Endothelial cell of umbilical vein (primary cell): ENCODE results near the gene CDH23. TPM values are rescaled to one million over a fixed set of nuclear protein-coding genes. Genes with fewer than 3 reads are reported as not detected.

ENCODE experiments used
- BruUV-seq: library from RNA; stranded (reverse); fragments of 400-500 nt; replicated peaks from 2 replicates; lab custom pipeline; 2021; lab: Mats Ljungman, UMichigan
- CTCF ChIA-PET: fragments of 300-600, 350-600 bp; sonication (Branson Sonifier 250); formaldehyde crosslinking; loops from one replicate; lab custom pipeline; 2021; ENCODE audit warnings: antibody characterized with exemption, inconsistent platforms; lab: Charles Lee
- POLR2A ChIA-PET: fragments of 300-600, 350-600 bp; sonication (Branson Sonifier 250); formaldehyde crosslinking; loops from one replicate; lab custom pipeline; 2021; ENCODE audit warnings: antibody characterized with exemption, inconsistent platforms; lab: Charles Lee
- DNase-seq: peaks from one replicate; pipeline ENCODE4 v3.0.0-alpha.2; 2011; ENCODE audit warnings: low read depth, low spot score
- FAIRE-seq: peaks from 2 replicates; lab custom pipeline; 2011; peaks lifted over from hg19 to GRCh38; lab: Jason Lieb, UNC
- H2AFZ ChIP-seq: 2 replicates; pipeline ENCODE4 v1.6.0; 2012; ENCODE audit warnings: low read depth, low read length, control low read depth, inconsistent platforms
- H3K27ac ChIP-seq: 2 replicates; pipeline ENCODE4 v1.5.1; 2011; ENCODE audit warnings: low read depth, mild to moderate bottlenecking, control low read depth, low read length, moderate library complexity; ENCODE audit not compliant: insufficient read depth
- H3K27me3 ChIP-seq, 2 experiments: 2 replicates each; pipeline versions ENCODE4 v1.6.0 to v1.6.1; 2011; ENCODE audit warnings: low read length in 2 of 2, mixed read lengths in 1 of 2; ENCODE audit not compliant: control insufficient read depth in 2 of 2, insufficient read depth in 2 of 2
- H3K36me3 ChIP-seq, 2 experiments: 2 replicates in 1 of 2; 3 replicates in 1 of 2; pipeline ENCODE4 v1.5.1; 2011; ENCODE audit warnings: low read length in 2 of 2, mild to moderate bottlenecking in 1 of 2, moderate library complexity in 1 of 2; ENCODE audit not compliant: control insufficient read depth in 2 of 2, insufficient read depth in 2 of 2; ENCODE audit errors: extremely low read depth in 1 of 2
- H3K4me1 ChIP-seq: 3 replicates; pipeline ENCODE4 v1.5.1; 2011; ENCODE audit warnings: mild to moderate bottlenecking, low read length; ENCODE audit not compliant: control insufficient read depth, insufficient read depth; ENCODE audit errors: extremely low read depth
- H3K4me2 ChIP-seq: 2 replicates; pipeline ENCODE4 v1.6.1; 2011; ENCODE audit warnings: low read length, control low read depth, mixed read lengths; ENCODE audit not compliant: insufficient read depth
- H3K4me3 ChIP-seq, 3 experiments: fragments of 200-600 bp in 1 of 3; sonication (generic), shearing (Covaris generic) in 1 of 3; replicated peaks in 1 of 3; 2 replicates each; pipeline ENCODE4 v1.5.1; 2011 to 2016; ENCODE audit warnings: control low read depth in 3 of 3, low read length in 3 of 3, mild to moderate bottlenecking in 2 of 3, inconsistent platforms in 1 of 3, low read depth in 1 of 3, moderate library complexity in 1 of 3; ENCODE audit not compliant: insufficient read depth in 1 of 3
- H3K79me2 ChIP-seq: 2 replicates; pipeline ENCODE4 v1.6.0; 2012; ENCODE audit warnings: low read length, inconsistent platforms; ENCODE audit not compliant: control insufficient read depth, insufficient read depth
- H3K9ac ChIP-seq: replicated peaks from 2 replicates; pipeline ENCODE3; 2011; ENCODE audit warnings: low read length, control low read depth; ENCODE audit not compliant: insufficient read depth; ENCODE audit errors: extremely low read depth
- H3K9me1 ChIP-seq: replicated peaks from 3 replicates; pipeline ENCODE4 v1.6.0; 2011; ENCODE audit warnings: mild to moderate bottlenecking, low read length; ENCODE audit not compliant: control insufficient read depth, insufficient read depth; ENCODE audit errors: extremely low read depth
- H3K9me3 ChIP-seq: replicated peaks from 2 replicates; pipeline ENCODE4 v1.5.1; 2012; ENCODE audit warnings: low read length, inconsistent platforms; ENCODE audit not compliant: control insufficient read depth, insufficient read depth
- H4K20me1 ChIP-seq: replicated peaks from 2 replicates; pipeline ENCODE3; 2011; ENCODE audit warnings: mild to moderate bottlenecking, low read length; ENCODE audit not compliant: control insufficient read depth, insufficient read depth; ENCODE audit errors: extremely low read depth
- JUN ChIP-seq: IDR thresholded peaks from 2 replicates; pipeline ENCODE4 v1.6.1; 2011; ENCODE audit warnings: borderline replicate concordance, low read depth; ENCODE audit not compliant: insufficient read length, insufficient read depth
- POLR2A ChIP-seq: IDR thresholded peaks from 2 replicates; pipeline ENCODE4 v1.6.1; 2012; ENCODE audit warnings: low read depth, mild to moderate bottlenecking, control low read depth, low read length
- POLR2AphosphoS5 ChIP-seq: IDR thresholded peaks from 2 replicates; pipeline ENCODE4 v1.6.1; 2012; ENCODE audit warnings: low read depth, mild to moderate bottlenecking, control low read depth, low read length, moderate library complexity; ENCODE audit not compliant: insufficient read depth
- dilution Hi-C: fragments of 300-500 bp; cut with MboI; formaldehyde crosslinking; loops from one replicate; pipeline ENCODE4 v1.15.0; 2019; ENCODE audit warnings: low sequenced_read_pairs; ENCODE audit not compliant: extremely low pct_ligation_motif_present
- intact Hi-C: fragments of 100-400 bp; cut with micrococcal nuclease; formaldehyde crosslinking; loops from one replicate; pipeline ENCODE4 v1.10.0; 2022
- polyA plus RNA-seq, 4 experiments: library from polyadenylated mRNA; depleted of rRNA in 3 of 4; stranded (reverse) in 3 of 4; unstranded in 1 of 4; fragments of >200 nt; gene quantifications; 2 replicates each; pipeline versions ENCODE4 v1.2.1 to v1.2.3, GENCODE V29; 2011 to 2012; ENCODE audit warnings: missing spikeins in 1 of 4
- total RNA-seq: library from RNA; stranded (reverse); gene quantifications from 2 replicates; pipeline ENCODE4 v1.2.3, GENCODE V29; 2021

CDH23 gene
- total and polyA plus RNA-seq, 2 donors (not counting 3 experiments of a cell fraction or from before 2014, with no cell fraction given): not detected

DNA sequence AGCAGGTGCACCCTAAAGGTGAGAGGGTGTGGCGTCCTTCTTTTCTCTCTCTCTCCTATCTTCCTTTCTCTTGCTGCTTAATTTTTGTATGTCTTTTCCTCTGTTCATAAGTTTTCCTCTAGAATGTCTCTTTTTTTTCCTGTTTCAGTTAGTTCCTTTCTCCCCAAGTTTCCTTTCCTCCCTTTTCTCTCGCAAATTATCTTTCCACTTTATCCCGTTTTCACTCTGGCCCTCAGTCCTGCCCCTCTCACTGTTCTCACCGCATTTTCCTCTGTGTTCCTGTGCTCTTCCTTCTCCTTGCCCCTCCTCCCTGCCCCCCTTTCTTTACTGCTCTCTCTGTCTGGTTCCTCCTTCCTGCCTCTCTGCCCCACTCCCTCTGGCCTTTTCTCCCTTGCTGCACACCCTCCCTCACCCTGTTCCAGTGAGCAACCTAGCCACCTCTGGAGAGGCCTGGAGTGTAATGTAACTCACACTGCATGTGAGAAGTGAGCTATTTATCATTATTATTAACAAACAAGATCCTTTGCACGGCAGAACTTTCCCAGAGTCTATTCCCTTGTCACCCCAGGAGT, 164.4 kb downstream of the CDH23 start:
- no peak overlapping the region for H2AFZ ChIP-seq
- no peaks in the 10 kb centered on the region for H3K9me1 ChIP-seq
- no peak overlapping the region for H3K27ac ChIP-seq
- H3K4me1 ChIP-seq: no peaks in the 10 kb centered on the region
- H3K36me3 ChIP-seq: no peaks in the 10 kb centered on the region
- no peaks in the 10 kb centered on the region for H3K79me2 ChIP-seq
- no peak for DNase-seq
- no peaks in the 10 kb centered on the region for H4K20me1 ChIP-seq
- no peak for FAIRE-seq
- intact Hi-C loops: no loop called here
- no TSS peak for BruUV-seq
- no peak overlapping the region for H3K4me2 ChIP-seq
- H3K9me3 ChIP-seq: no peaks in the 10 kb centered on the region
- ChIA-PET POLR2A (no interaction called here), CTCF (interaction anchor here (1.4 to 1.5 kb wide), 2 partner anchors 9 to 177 kb away, joined by 4 to 6 read pairs; no protein-coding TSS in a partner anchor)
- no peak for TF ChIP-seq POLR2A
- TF ChIP-seq POLR2AphosphoS5: no peak
- no peak overlapping the region for H3K9ac ChIP-seq
- no peak overlapping the region for H3K4me3 ChIP-seq
- dilution Hi-C loops: no loop called here
- H3K27me3 ChIP-seq: peaks cover 9 to 13% of the 10 kb centered on the region in 2 experiments

- BruUV-seq: no TSS peak
- H2AFZ ChIP-seq: no peak overlapping the region
- CTCF ChIA-PET: interaction anchor here (1.4 to 1.5 kb wide), 2 partner anchors 8 to 178 kb away, joined by 4 to 6 read pairs; no protein-coding TSS in a partner anchor
Observed at GRCh38 chr10:71562181-71562580, 165.5 kb downstream of the CDH23 start.

More at GRCh38 chr10:71562181-71562580, 165.5 kb downstream of the CDH23 start:
- dilution Hi-C loops: no loop called here
- Histone ChIP-seq H3K27me3 (peaks cover 9 to 13% of the 10 kb centered on the region in 2 experiments), H3K79me2 (no peaks in the 10 kb centered on the region), H3K9ac (no peak overlapping the region), H4K20me1 (no peaks in the 10 kb centered on the region), H3K4me2 (no peak overlapping the region), H3K27ac (no peak overlapping the region), H3K9me1 (no peaks in the 10 kb centered on the region), H3K36me3 (no peaks in the 10 kb centered on the region), H3K9me3 (no peaks in the 10 kb centered on the region), H3K4me3 (no peak overlapping the region), H3K4me1 (no peaks in the 10 kb centered on the region)
- FAIRE-seq (no peak), DNase-seq (no peak)
- POLR2A ChIA-PET: no interaction called here
- intact Hi-C loops: no loop called here
- TF ChIP-seq JUN (no peak), POLR2A (no peak), POLR2AphosphoS5 (no peak)
